ENCODE data around the gene LGI4. TPM values are rescaled to one million over a fixed set of nuclear protein-coding genes. Genes with fewer than 3 reads are reported as not detected.

The LGI4 gene
- total RNA-seq, 1 experiment from 2014 or later, result 0.43 TPM

GRCh38 chr19:35146746-35147459 lies 12.0 kb upstream of the LGI4 start:
- H3K36me3 ChIP-seq (ENCODE audit: control insufficient read depth, insufficient read depth, low read length), result no peaks in the 10 kb centered on the region
- H3K9me3 Mint-ChIP-seq (ENCODE audit: unreplicated experiment), result no peaks in the 10 kb centered on the region
- H3K4me3 Mint-ChIP-seq (ENCODE audit: unreplicated experiment), result no peak overlapping the region
- H3K4me1 ChIP-seq, result 0 out of 2 replicates have a peak, but pooled peaks cover 7% of the 10 kb centered on the region
- H3K4me3 ChIP-seq (ENCODE audit: low read depth, low read length), result no peak overlapping the region
- ChIA-PET CTCF (interaction anchor here (1.1 kb wide), 1 partner anchor 32 kb away, joined by 3 read pairs; no protein-coding TSS in a partner anchor), POLR2A (no interaction called here)
- no peaks in the 10 kb centered on the region for H3K4me1 Mint-ChIP-seq (ENCODE audit: low read depth, unreplicated experiment)
- H3K27me3 ChIP-seq (replicated peaks; ENCODE audit: control insufficient read depth, insufficient read depth, low read length), result no peaks in the 10 kb centered on the region; the same call in 1 of the 2 replicates
- no TSS peak for BruUV-seq (replicated peaks)
- intact Hi-C loops (cut with micrococcal nuclease; ENCODE audit: unreplicated experiment), result no loop called here
- peaks cover 11% of the 10 kb centered on the region for H3K27me3 Mint-ChIP-seq (ENCODE audit: insufficient read depth, unreplicated experiment)
- no peak for DNase-seq
- H3K36me3 Mint-ChIP-seq (ENCODE audit: insufficient read depth, unreplicated experiment), result no peaks in the 10 kb centered on the region
- H3K9me3 ChIP-seq, result no peaks in the 10 kb centered on the region
- no peak overlapping the region for H3K27ac Mint-ChIP-seq (ENCODE audit: unreplicated experiment)
- TF ChIP-seq CTCF (IDR thresholded peaks at IDR 0.05; ENCODE audit: insufficient read depth in 1 of 2, low read depth in 1 of 2, low read length in 1 of 2, severe bottlenecking in 1 of 2, unreplicated experiment in 1 of 2), result no peak

- Histone ChIP-seq H3K4me3 (ENCODE audit: low read depth, low read length) (no peak overlapping the region), H3K4me1 (0 out of 2 replicates have a peak, but pooled peaks cover 11% of the 10 kb centered on the region), H3K9me3 (no peaks in the 10 kb centered on the region; the same call in 1 of the 2 replicates), H3K36me3 (ENCODE audit: control insufficient read depth, insufficient read depth, low read length) (no peaks in the 10 kb centered on the region), H3K27me3 (replicated peaks; ENCODE audit: control insufficient read depth, insufficient read depth, low read length) (no peaks in the 10 kb centered on the region; the same call in 1 of the 2 replicates)
- Mint-ChIP-seq H3K36me3 (ENCODE audit: insufficient read depth, unreplicated experiment) (no peaks in the 10 kb centered on the region), H3K4me1 (ENCODE audit: low read depth, unreplicated experiment) (no peaks in the 10 kb centered on the region), H3K27ac (ENCODE audit: unreplicated experiment) (no peak overlapping the region), H3K4me3 (ENCODE audit: unreplicated experiment) (no peak overlapping the region), H3K9me3 (ENCODE audit: unreplicated experiment) (no peaks in the 10 kb centered on the region), H3K27me3 (ENCODE audit: insufficient read depth, unreplicated experiment) (peaks cover 8% of the 10 kb centered on the region)
- ChIA-PET CTCF (interaction anchor here (0.7 kb wide), 1 partner anchor 412 kb away, joined by 3 read pairs; no protein-coding TSS in a partner anchor), POLR2A (no interaction called here)
- DNase-seq, result peak; percentile 82 to 93
- TF ChIP-seq CTCF (IDR thresholded peaks at IDR 0.05; ENCODE audit: insufficient read depth in 1 of 2, low read depth in 1 of 2, low read length in 1 of 2, severe bottlenecking in 1 of 2, unreplicated experiment in 1 of 2), result no peak
- no TSS peak for BruUV-seq (replicated peaks)
- intact Hi-C loops (cut with micrococcal nuclease; ENCODE audit: unreplicated experiment), result no loop called here
Measured at GRCh38 chr19:35144600-35145436, 10.0 kb upstream of the LGI4 start.

- H3K27ac Mint-ChIP-seq (ENCODE audit: unreplicated experiment), result no peak overlapping the region
- H3K36me3 Mint-ChIP-seq (ENCODE audit: insufficient read depth, unreplicated experiment), result no peaks in the 10 kb centered on the region
- peaks cover 8% of the 10 kb centered on the region for H3K27me3 Mint-ChIP-seq (ENCODE audit: insufficient read depth, unreplicated experiment)
- H3K36me3 ChIP-seq (ENCODE audit: control insufficient read depth, insufficient read depth, low read length), result no peaks in the 10 kb centered on the region
- ChIA-PET CTCF (interaction anchor here (0.7 kb wide), 1 partner anchor 88 kb away, joined by 3 read pairs; no protein-coding TSS in a partner anchor), POLR2A (interaction anchor here (0.6 kb wide), 1 partner anchor 123 kb away, joined by 4 read pairs; no protein-coding TSS in a partner anchor)
- no peaks in the 10 kb centered on the region; the same call in 1 of the 2 replicates for H3K27me3 ChIP-seq (replicated peaks; ENCODE audit: control insufficient read depth, insufficient read depth, low read length)
- BruUV-seq (replicated peaks), result no TSS peak
- no peak overlapping the region for H3K4me3 Mint-ChIP-seq (ENCODE audit: unreplicated experiment)
- H3K4me1 ChIP-seq, result 0 out of 2 replicates have a peak, but pooled peaks cover 11% of the 10 kb centered on the region
- no peak for TF ChIP-seq CTCF (IDR thresholded peaks at IDR 0.05; ENCODE audit: insufficient read depth in 1 of 2, low read depth in 1 of 2, low read length in 1 of 2, severe bottlenecking in 1 of 2, unreplicated experiment in 1 of 2)
- no peak overlapping the region for H3K4me3 ChIP-seq (ENCODE audit: low read depth, low read length)
- H3K4me1 Mint-ChIP-seq (ENCODE audit: low read depth, unreplicated experiment), result no peaks in the 10 kb centered on the region
- H3K9me3 ChIP-seq, result no peaks in the 10 kb centered on the region; the same call in 1 of the 2 replicates
- DNase-seq, result no peak
- intact Hi-C loops (cut with micrococcal nuclease; ENCODE audit: unreplicated experiment), result no loop called here
- no peaks in the 10 kb centered on the region for H3K9me3 Mint-ChIP-seq (ENCODE audit: unreplicated experiment)
Measured at GRCh38 chr19:35144259-35144599, 9.4 kb upstream of the LGI4 start.

Measured in Caco-2 (cell line).